ENCODE results near the gene RBM10. TPM values are rescaled to one million over a fixed set of nuclear protein-coding genes. Genes with fewer than 3 reads are reported as not detected.

The RBM10 gene
- total RNA-seq, 1 experiment from 2014 or later = 36.6 TPM

GRCh38 chrX:47218280-47218919 lies 73.4 kb downstream of the RBM10 start, which contains the start of gene CDK16:
CDK16 (plus strand) TSS chrX:47218681; CDS start chrX:47223558, 4,877 bp downstream.
- peak; percentile 82 for DNase-seq (ENCODE audit: low read depth)

- DNase-seq (ENCODE audit: low read depth) = peak; percentile 21
Measured at GRCh38 chrX:47218920-47219815, 74.1 kb downstream of the RBM10 start.

- no peak for DNase-seq (ENCODE audit: low read depth)
Measured at GRCh38 chrX:47221756-47222155, 76.7 kb downstream of the RBM10 start.

- no peak for DNase-seq (ENCODE audit: low read depth)
Measured at GRCh38 chrX:47222751-47223350, 77.8 kb downstream of the RBM10 start.

GRCh38 chrX:47223476-47224250 lies 78.6 kb downstream of the RBM10 start:
- no peak for DNase-seq (ENCODE audit: low read depth)

- no peak for DNase-seq (ENCODE audit: low read depth)
Measured at GRCh38 chrX:47224266-47224895, 79.4 kb downstream of the RBM10 start.

GRCh38 chrX:47224896-47225290 lies 79.9 kb downstream of the RBM10 start:
- DNase-seq (ENCODE audit: low read depth) = no peak

- DNase-seq (ENCODE audit: low read depth) = no peak
Measured at GRCh38 chrX:47226071-47226470, 81.0 kb downstream of the RBM10 start.

- no peak for DNase-seq (ENCODE audit: low read depth)
Measured at GRCh38 chrX:47226531-47227333, 81.7 kb downstream of the RBM10 start.

GRCh38 chrX:47227334-47227583 lies 82.2 kb downstream of the RBM10 start:
- no peak for DNase-seq (ENCODE audit: low read depth)

GRCh38 chrX:47228550-47229270 lies 83.7 kb downstream of the RBM10 start:
- no peak for DNase-seq (ENCODE audit: low read depth)

- DNase-seq (ENCODE audit: low read depth) = no peak
Measured at GRCh38 chrX:47229427-47229826, 84.4 kb downstream of the RBM10 start.

GRCh38 chrX:47230136-47230868 lies 85.3 kb downstream of the RBM10 start:
- no peak for DNase-seq (ENCODE audit: low read depth)

GRCh38 chrX:47231167-47231566 lies 86.1 kb downstream of the RBM10 start:
- no peak for DNase-seq (ENCODE audit: low read depth)

GRCh38 chrX:47232197-47232802 lies 87.3 kb downstream of the RBM10 start:
- no peak for DNase-seq (ENCODE audit: low read depth)

GRCh38 chrX:47232803-47233332 lies 87.8 kb downstream of the RBM10 start, which contains the start of gene USP11:
USP11 (plus strand) TSS chrX:47233009; CDS start chrX:47233044, 35 bp downstream.
- peak; percentile 66 for DNase-seq (ENCODE audit: low read depth)

GRCh38 chrX:47233333-47234113 lies 88.5 kb downstream of the RBM10 start:
- DNase-seq (ENCODE audit: low read depth) = peak; percentile 98

- no peak for DNase-seq (ENCODE audit: low read depth)
Measured at GRCh38 chrX:47234583-47234982, 89.6 kb downstream of the RBM10 start.
